Karpas-422 (cell line): ENCODE data around the gene IL1A. TPM values are rescaled to one million over a fixed set of nuclear protein-coding genes. Genes with fewer than 3 reads are reported as not detected.
A peak's percentile ranks its signal among the peaks of the same experiment; 100 is the strongest.

Source experiments
- DNase-seq: peaks from one replicate; pipeline ENCODE4 v3.0.0-alpha.2; 2015
- H2AFZ ChIP-seq: fragments of 200-600 bp; sonication (generic); 2 replicates; pipeline ENCODE4 v1.6.1; 2014; ENCODE audit warnings: antibody characterized with exemption, low read length, mixed read lengths
- H3K27ac ChIP-seq: fragments of 200-600 bp; sonication (generic); 2 replicates; pipeline ENCODE4 v1.5.1; 2014; ENCODE audit warnings: mild to moderate bottlenecking, low read length, moderate library complexity
- H3K27me3 ChIP-seq: fragments of 200-600 bp; sonication (generic); 2 replicates; pipeline ENCODE4 v1.6.1; 2014; ENCODE audit warnings: low read length, mixed read lengths
- H3K36me3 ChIP-seq: fragments of 200-600 bp; sonication (generic); 2 replicates; pipeline ENCODE4 v1.6.1; 2014; ENCODE audit warnings: low read length, mixed read lengths; ENCODE audit not compliant: insufficient read depth
- H3K4me1 ChIP-seq: fragments of 200-600 bp; sonication (generic); 2 replicates; pipeline ENCODE4 v1.6.1; 2014; ENCODE audit warnings: mild to moderate bottlenecking, low read length, mixed read lengths
- H3K4me2 ChIP-seq: fragments of 200-600 bp; sonication (generic); 2 replicates; pipeline ENCODE4 v1.6.1; 2014; ENCODE audit warnings: low read length, low read depth, mild to moderate bottlenecking; ENCODE audit not compliant: poor library complexity, severe bottlenecking
- H3K4me3 ChIP-seq: fragments of 200-600 bp; sonication (generic); 2 replicates; pipeline ENCODE4 v1.5.1; 2014; ENCODE audit warnings: mild to moderate bottlenecking, antibody characterized with exemption, low read length, mixed read lengths
- H3K79me2 ChIP-seq: fragments of 200-600 bp; sonication (generic); 2 replicates; pipeline ENCODE4 v1.6.1; 2014; ENCODE audit warnings: mild to moderate bottlenecking, low read length, mixed read lengths
- H3K9ac ChIP-seq: fragments of 200-600 bp; sonication (generic); 2 replicates; pipeline ENCODE4 v1.6.0; 2014; ENCODE audit warnings: low read length
- H3K9me2 ChIP-seq: fragments of 200-600 bp; sonication (generic), shearing (Covaris generic); replicated peaks from 2 replicates; pipeline ENCODE4 v1.6.0; 2014; ENCODE audit warnings: mild to moderate bottlenecking, low read length, moderate library complexity; ENCODE audit not compliant: insufficient read depth
- H3K9me3 ChIP-seq: fragments of 300-700, 200-600 bp; sonication (generic); 2 replicates; pipeline ENCODE4 v1.6.1; 2014; ENCODE audit warnings: low read length, mixed read lengths
- H4K20me1 ChIP-seq: fragments of 200-600 bp; sonication (generic); 2 replicates; pipeline ENCODE4 v1.6.1; 2014; ENCODE audit warnings: mild to moderate bottlenecking, antibody characterized with exemption, low read length, low read depth; ENCODE audit not compliant: insufficient read depth
- total RNA-seq: library from RNA; depleted of rRNA; stranded (reverse); fragments of >200 nt; shearing (Covaris generic); gene quantifications from 2 replicates; pipeline ENCODE4 v1.2.3, GENCODE V29; 2014; ENCODE audit warnings: low replicate concordance

The IL1A gene
- total RNA-seq, 1 experiment from 2014 or later = 0.15 TPM

GRCh38 chr2:112800881-112801583 lies 16.7 kb upstream of the IL1A start:
- H3K79me2 ChIP-seq = no peaks in the 10 kb centered on the region
- H3K4me3 ChIP-seq = no peak overlapping the region
- no peaks in the 10 kb centered on the region for H3K9me2 ChIP-seq
- no peak overlapping the region for H3K4me2 ChIP-seq
- no peaks in the 10 kb centered on the region for H3K36me3 ChIP-seq
- H4K20me1 ChIP-seq = no peaks in the 10 kb centered on the region
- H3K27me3 ChIP-seq = no peaks in the 10 kb centered on the region
- H3K9ac ChIP-seq = no peak overlapping the region
- H2AFZ ChIP-seq = no peak overlapping the region
- no peaks in the 10 kb centered on the region for H3K9me3 ChIP-seq
- no peaks in the 10 kb centered on the region for H3K4me1 ChIP-seq
- DNase-seq = no peak
- no peak overlapping the region for H3K27ac ChIP-seq

- Histone ChIP-seq H3K27ac (no peak overlapping the region), H3K36me3 (no peaks in the 10 kb centered on the region), H4K20me1 (no peaks in the 10 kb centered on the region), H3K79me2 (no peaks in the 10 kb centered on the region), H3K4me1 (peaks cover 2% of the 10 kb centered on the region), H3K9me3 (no peaks in the 10 kb centered on the region), H3K4me2 (no peak overlapping the region), H3K9ac (no peak overlapping the region), H3K4me3 (no peak overlapping the region), H3K27me3 (no peaks in the 10 kb centered on the region), H3K9me2 (no peaks in the 10 kb centered on the region), H2AFZ (no peak overlapping the region)
- no peak for DNase-seq
These were observed 15.0 kb upstream of the IL1A start for GRCh38 chr2:112798979-112799975.

GRCh38 chr2:112796486-112796885 lies 12.2 kb upstream of the IL1A start:
- Histone ChIP-seq H3K79me2 (no peaks in the 10 kb centered on the region), H3K4me2 (no peak overlapping the region), H3K4me1 (peaks cover 10% of the 10 kb centered on the region), H3K9me2 (no peaks in the 10 kb centered on the region), H2AFZ (no peak overlapping the region), H3K9me3 (no peaks in the 10 kb centered on the region), H3K27ac (no peak overlapping the region), H3K27me3 (no peaks in the 10 kb centered on the region), H3K4me3 (no peak overlapping the region), H4K20me1 (no peaks in the 10 kb centered on the region), H3K9ac (no peak overlapping the region), H3K36me3 (no peaks in the 10 kb centered on the region)
- peak; percentile 6 for DNase-seq

GRCh38 chr2:112795774-112796173 lies 11.5 kb upstream of the IL1A start:
- no peak overlapping the region for H3K9ac ChIP-seq
- peak; percentile 40 for DNase-seq
- H3K79me2 ChIP-seq = no peaks in the 10 kb centered on the region
- no peaks in the 10 kb centered on the region for H3K36me3 ChIP-seq
- H3K4me1 ChIP-seq = peaks cover 10% of the 10 kb centered on the region
- no peaks in the 10 kb centered on the region for H3K9me2 ChIP-seq
- no peaks in the 10 kb centered on the region for H3K9me3 ChIP-seq
- H3K4me2 ChIP-seq = no peak overlapping the region
- H3K27ac ChIP-seq = no peak overlapping the region
- H3K27me3 ChIP-seq = no peaks in the 10 kb centered on the region
- H3K4me3 ChIP-seq = no peak overlapping the region
- H2AFZ ChIP-seq = no peak overlapping the region
- no peaks in the 10 kb centered on the region for H4K20me1 ChIP-seq

- Histone ChIP-seq H3K27ac (no peak overlapping the region), H3K4me2 (no peak overlapping the region), H3K36me3 (no peaks in the 10 kb centered on the region), H3K27me3 (no peaks in the 10 kb centered on the region), H4K20me1 (no peaks in the 10 kb centered on the region), H2AFZ (no peak overlapping the region), H3K9me3 (no peaks in the 10 kb centered on the region), H3K9ac (no peak overlapping the region), H3K4me3 (no peak overlapping the region), H3K4me1 (peaks cover 10% of the 10 kb centered on the region), H3K79me2 (no peaks in the 10 kb centered on the region), H3K9me2 (no peaks in the 10 kb centered on the region)
- DNase-seq = no peak
These were observed 10.5 kb upstream of the IL1A start for GRCh38 chr2:112794841-112795240.

GRCh38 chr2:112794131-112794733 lies 9.9 kb upstream of the IL1A start:
- Histone ChIP-seq H3K4me3 (no peak overlapping the region), H2AFZ (peak overlapping the region; percentile 5; the same call in 1 of the 2 replicates), H3K4me1 (peaks cover 10% of the 10 kb centered on the region), H4K20me1 (no peaks in the 10 kb centered on the region), H3K4me2 (peak overlapping the region; percentile 25), H3K27me3 (no peaks in the 10 kb centered on the region), H3K79me2 (no peaks in the 10 kb centered on the region), H3K9me2 (no peaks in the 10 kb centered on the region), H3K9me3 (no peaks in the 10 kb centered on the region), H3K9ac (no peak overlapping the region), H3K27ac (no peak overlapping the region; the same call in 1 of the 2 replicates), H3K36me3 (no peaks in the 10 kb centered on the region)
- DNase-seq = peak; percentile 59

GRCh38 chr2:112793449-112793978 lies 9.2 kb upstream of the IL1A start:
- peak overlapping the region; percentile 25 for H3K4me2 ChIP-seq
- H2AFZ ChIP-seq = 0 out of 2 replicates have a peak overlapping the region, but pooled peaks have one; percentile 5

More at GRCh38 chr2:112793449-112793978, 9.2 kb upstream of the IL1A start:
- no peaks in the 10 kb centered on the region for H4K20me1 ChIP-seq
- no peaks in the 10 kb centered on the region for H3K36me3 ChIP-seq
- no peaks in the 10 kb centered on the region for H3K27me3 ChIP-seq
- no peak for DNase-seq
- H3K9ac ChIP-seq = no peak overlapping the region
- peaks cover 10% of the 10 kb centered on the region for H3K4me1 ChIP-seq
- no peaks in the 10 kb centered on the region for H3K79me2 ChIP-seq
- H3K9me3 ChIP-seq = no peaks in the 10 kb centered on the region
- H3K9me2 ChIP-seq = no peaks in the 10 kb centered on the region
- no peak overlapping the region for H3K4me3 ChIP-seq
- no peak overlapping the region; the same call in 1 of the 2 replicates for H3K27ac ChIP-seq
